Adipose tissue (tissue), 3 donors: ENCODE results near the gene GPC6. TPM values are rescaled to one million over a fixed set of nuclear protein-coding genes. Genes with fewer than 3 reads are reported as not detected.

Experiments used
- H3K27ac ChIP-seq: one replicate; pipeline ENCODE4 v1.5.1; 2013; ENCODE audit warnings: low read depth, low read length
- WGBS, 3 donors: extraction: QIAGEN DNeasy Blood & Tissue Kit; methylation state at CpG; one replicate each; pipeline ENCODE4 v1.1.7; 2013; 5-methylcytosine and 5-hydroxymethylcytosine counted together
- polyA plus RNA-seq, 3 donors: library from polyadenylated mRNA; stranded (reverse); fragments of 200-250 nt; gene quantifications; one replicate each; pipeline ENCODE4 v1.2.3, GENCODE V29; 2013
- donor health status: healthy with polysubstance abuse.
- donor health status: Bipolar disorder and iron deficiency.
- donor health status: healthy.

GPC6 gene
- polyA plus RNA-seq, 3 donors = 0.72 to 8.5 (median 5.8) TPM

- H3K27ac ChIP-seq = no peak overlapping the region
- 87 to 97% (median 97%) methylated on average over 1 of the region's 1 CpG for WGBS, 3 donors
These were observed 1021.3 kb downstream of the GPC6 start for GRCh38 chr13:94247890-94248289.

DNA sequence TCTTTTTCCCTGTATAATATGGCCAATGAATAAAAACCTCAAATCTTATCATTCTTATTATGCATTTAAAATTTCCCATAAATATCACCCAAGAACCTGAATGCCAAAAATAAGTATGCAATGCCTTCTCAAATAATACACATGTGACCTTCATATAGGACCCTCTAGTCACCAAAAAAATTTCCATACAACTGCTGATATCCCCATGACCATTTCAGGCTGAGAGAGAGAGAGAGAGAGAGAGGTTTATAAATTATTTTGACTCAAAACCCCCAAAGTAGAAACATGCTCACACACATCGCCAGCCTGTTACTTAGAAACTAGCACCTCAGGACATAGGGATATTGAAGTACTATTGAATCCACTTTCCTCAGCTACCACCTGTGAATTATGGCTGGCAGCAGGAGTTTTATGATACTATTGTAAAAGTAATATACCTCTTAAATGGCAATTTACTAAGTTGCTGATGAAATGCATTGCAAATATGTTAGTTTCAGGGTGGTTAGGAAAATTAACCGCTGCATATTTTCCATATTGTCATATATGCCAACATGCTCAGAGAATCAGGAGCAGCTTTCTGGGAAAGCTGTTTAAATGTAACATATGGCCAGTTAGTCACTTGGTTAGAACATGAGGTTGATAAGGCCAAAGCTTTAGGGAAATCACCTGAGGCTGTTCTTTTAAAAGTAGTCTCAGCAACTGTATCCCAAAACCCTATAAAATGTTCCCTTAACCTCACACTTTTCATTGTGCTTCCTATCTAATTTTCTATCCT, 1022.0 kb downstream of the GPC6 start:
- H3K27ac ChIP-seq = no peak overlapping the region
- 85 to 96% (median 87%) methylated on average over 2 of the region's 2 CpGs for WGBS, 3 donors

GRCh38 chr13:94249512-94249911, 1022.9 kb downstream of the GPC6 start:
- WGBS, 3 donors = 52 to 79% (median 61%) methylated on average over 1 of the region's 1 CpG
- H3K27ac ChIP-seq = no peak overlapping the region

GRCh38 chr13:94251831-94252608, 1025.4 kb downstream of the GPC6 start:
- 53 to 59% (median 54%) methylated on average over 9 of the region's 9 CpGs for WGBS, 3 donors
- H3K27ac ChIP-seq = no peak overlapping the region

GRCh38 chr13:94254737-94255136, 1028.1 kb downstream of the GPC6 start:
- H3K27ac ChIP-seq = no peak overlapping the region

- H3K27ac ChIP-seq = no peak overlapping the region
- WGBS, 3 donors = 91 to 94% (median 93%) methylated on average over 1 of the region's 1 CpG
These were observed 1030.1 kb downstream of the GPC6 start for GRCh38 chr13:94256721-94257120.

- 79 to 88% (median 83%) methylated on average over 1 of the region's 1 CpG for WGBS, 3 donors
These were observed 1033.4 kb downstream of the GPC6 start for GRCh38 chr13:94259984-94260383.

DNA sequence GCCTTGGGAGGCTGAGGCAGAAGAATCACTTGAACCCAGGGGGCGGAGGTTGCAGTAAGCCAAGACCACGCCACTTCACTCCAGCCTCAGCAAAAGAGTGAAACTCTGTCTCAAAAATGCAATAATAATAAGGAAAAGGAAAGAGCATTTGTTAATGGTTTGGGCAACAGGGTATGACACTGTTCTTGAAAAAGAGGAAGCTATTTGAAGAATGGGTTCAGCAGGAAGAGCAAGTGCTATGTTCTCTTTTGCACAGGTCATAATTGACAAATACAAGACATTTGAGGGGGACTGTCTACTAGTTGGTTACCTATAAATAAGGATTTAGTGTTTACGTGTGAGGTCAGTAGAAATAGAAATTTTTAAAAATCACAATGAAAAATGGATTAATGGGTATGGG, 1034.6 kb downstream of the GPC6 start:
- WGBS, 3 donors = 63 to 92% (median 81%) methylated on average over 3 of the region's 3 CpGs
- H3K27ac ChIP-seq = no peak overlapping the region

More at GRCh38 chr13:94259984-94260383, 1033.4 kb downstream of the GPC6 start:
- H3K27ac ChIP-seq = no peak overlapping the region

GRCh38 chr13:94263038-94263437, 1036.4 kb downstream of the GPC6 start:
- H3K27ac ChIP-seq = no peak overlapping the region
- 76 to 85% (median 84%) methylated on average over 3 of the region's 3 CpGs for WGBS, 3 donors

- 66 to 76% (median 72%) methylated on average over 3 of the region's 3 CpGs for WGBS, 3 donors
- no peak overlapping the region for H3K27ac ChIP-seq
These were observed 1041.2 kb downstream of the GPC6 start for GRCh38 chr13:94267581-94268366.

DNA sequence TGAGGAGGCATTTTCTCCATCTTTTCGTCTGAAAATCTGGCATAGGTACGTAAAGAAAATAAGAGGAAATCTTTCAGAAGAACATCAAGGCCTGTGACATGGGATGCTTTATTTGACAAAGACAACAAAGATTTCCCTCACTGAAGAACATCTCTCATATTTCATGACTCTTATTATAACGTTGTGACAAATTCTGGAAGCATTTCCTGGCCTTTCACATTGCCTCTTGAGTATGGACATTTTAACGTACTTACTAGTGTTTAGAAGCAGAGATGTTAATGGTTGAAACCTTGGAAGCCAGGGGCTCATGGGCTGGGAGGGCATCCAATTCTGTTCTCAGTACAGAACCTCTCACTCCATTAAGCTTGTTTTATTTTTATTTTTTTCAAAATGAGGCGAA, 1042.1 kb downstream of the GPC6 start:
- 80% methylated on average over 5 of the region's 5 CpGs for WGBS, 3 donors

GRCh38 chr13:94269557-94269956, 1043.0 kb downstream of the GPC6 start:
- WGBS, 3 donors = 52 to 78% (median 75%) methylated on average over 6 of the region's 6 CpGs
- no peak overlapping the region for H3K27ac ChIP-seq

More for the DNA sequence above, 1042.1 kb downstream of the GPC6 start:
- no peak overlapping the region for H3K27ac ChIP-seq

GRCh38 chr13:94270556-94270955, 1043.9 kb downstream of the GPC6 start:
- WGBS, 3 donors = 89 to 100% (median 95%) methylated on average over 2 of the region's 2 CpGs
- no peak overlapping the region for H3K27ac ChIP-seq

DNA sequence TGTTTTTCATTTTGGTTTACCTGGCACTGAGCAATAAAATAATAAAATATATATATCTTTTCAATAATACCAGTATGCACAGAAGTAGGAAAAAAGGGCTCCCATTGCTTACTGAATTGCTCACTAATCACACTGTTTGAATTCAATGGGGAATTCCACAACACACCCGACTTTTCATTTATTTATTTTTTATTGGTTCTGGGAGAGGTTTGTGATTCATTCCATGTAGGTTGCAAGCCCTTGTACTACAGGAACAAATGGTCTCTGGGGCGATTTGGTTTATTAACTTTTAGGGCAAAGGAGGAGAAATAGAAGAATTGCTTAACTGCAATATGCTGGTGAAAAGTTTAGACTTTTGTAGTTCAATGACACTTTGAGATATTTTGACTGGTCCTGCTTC, 1045.4 kb downstream of the GPC6 start:
- 62 to 72% (median 62%) methylated on average over 2 of the region's 2 CpGs for WGBS, 3 donors

GRCh38 chr13:94280349-94280748, 1053.7 kb downstream of the GPC6 start:
- WGBS, 3 donors = 48 to 77% (median 69%) methylated on average over 3 of the region's 3 CpGs
- no peak overlapping the region for H3K27ac ChIP-seq

More for the DNA sequence above, 1045.4 kb downstream of the GPC6 start:
- H3K27ac ChIP-seq = no peak overlapping the region

DNA sequence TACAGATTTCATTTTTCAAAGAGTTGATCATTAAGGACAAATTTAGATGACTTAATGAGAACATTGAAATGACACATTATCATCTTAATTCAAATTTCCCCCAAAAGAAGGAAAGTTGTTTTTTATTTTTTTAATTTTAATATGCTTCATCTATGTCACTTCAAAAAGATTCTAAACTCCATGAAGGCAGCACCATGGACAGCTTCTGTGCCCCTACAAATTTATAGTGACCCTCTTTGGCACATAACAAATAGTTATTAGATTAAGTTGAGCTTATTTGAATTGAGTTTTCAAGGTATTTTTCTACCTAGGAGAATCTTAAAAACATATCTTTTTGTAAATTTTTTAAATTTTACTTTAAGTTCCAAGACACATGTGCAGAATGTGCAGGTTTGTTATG, 1054.2 kb downstream of the GPC6 start:
- H3K27ac ChIP-seq = no peak overlapping the region

GRCh38 chr13:94286581-94286980, 1060.0 kb downstream of the GPC6 start:
- WGBS, 3 donors = 69 to 87% (median 73%) methylated on average over 3 of the region's 3 CpGs

DNA sequence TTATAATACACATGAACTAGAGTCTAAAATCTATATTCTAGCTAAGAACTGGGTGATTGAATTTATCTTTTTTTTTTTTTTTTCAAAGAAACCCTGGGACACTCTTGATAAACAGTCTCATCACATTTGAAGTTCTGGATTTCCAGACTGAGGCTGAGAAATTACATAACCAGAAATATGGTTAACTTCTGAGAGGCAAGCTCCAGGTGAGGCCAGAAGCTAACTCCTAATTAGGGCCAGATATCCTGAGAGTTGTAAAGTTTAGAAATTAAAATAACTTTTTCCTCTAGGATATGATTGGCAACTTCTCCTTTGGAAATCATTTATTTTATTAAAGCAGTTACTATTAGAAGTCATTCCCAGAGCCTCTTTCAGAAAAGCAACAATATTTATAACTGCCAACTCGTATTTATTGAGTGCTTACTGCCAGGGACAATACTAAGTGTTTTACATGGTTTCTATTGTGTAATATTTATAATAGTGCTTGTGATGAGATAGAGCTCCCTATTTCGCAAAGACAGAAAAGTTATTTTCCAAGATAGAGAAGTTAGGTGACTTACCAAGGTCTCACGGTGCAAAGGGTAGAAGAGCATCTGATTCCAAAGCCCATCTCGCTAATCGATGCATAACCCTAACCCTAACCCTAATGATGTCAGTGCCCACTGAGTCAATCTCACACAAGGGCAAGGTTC, 1065.2 kb downstream of the GPC6 start:
- 44 to 91% (median 88%) methylated on average over 5 of the region's 5 CpGs for WGBS, 3 donors
- no peak overlapping the region for H3K27ac ChIP-seq

More at GRCh38 chr13:94286581-94286980, 1060.0 kb downstream of the GPC6 start:
- H3K27ac ChIP-seq = no peak overlapping the region

DNA sequence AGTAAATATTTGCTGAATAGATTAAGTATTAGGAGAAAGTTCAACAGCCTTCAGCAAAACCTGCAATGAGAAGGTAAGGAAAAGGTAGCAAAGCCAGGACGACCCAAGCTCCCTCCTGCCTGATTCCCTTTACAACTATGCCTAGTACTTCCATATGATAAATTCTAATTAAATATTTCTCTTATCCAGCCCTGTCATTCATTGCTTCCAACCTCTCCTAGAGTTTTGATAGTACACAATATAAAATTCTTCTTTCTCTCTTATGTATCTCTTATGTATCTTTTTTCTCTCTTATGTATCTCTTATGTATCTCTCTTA, 1065.7 kb downstream of the GPC6 start:
- H3K27ac ChIP-seq = no peak overlapping the region
- 48 to 90% (median 82%) methylated on average over 1 of the region's 1 CpG for WGBS, 3 donors
